K562 (cell line): ENCODE data around the gene SCAP. TPM values are rescaled to one million over a fixed set of nuclear protein-coding genes. Genes with fewer than 3 reads are reported as not detected.

ENCODE experiments used
- ATAC-seq: fragments of 200-7000 bp; cut with Tn5 transposase; 3 replicates; pipeline ENCODE4 v1.9.1; 2020; ENCODE audit warnings: moderate library complexity
- BruUV-seq: library from RNA; stranded (reverse); fragments of 400-500 nt; replicated peaks from 2 replicates; lab custom pipeline; 2021; lab: Mats Ljungman, UMichigan
- CTCF ChIA-PET: fragments of 300-600 bp; formaldehyde crosslinking; extraction: SDS; loops from one replicate; lab custom pipeline; 2021; ENCODE audit warnings: low intra/inter-chr PET ratio; lab: Yijun Ruan, JAX
- POLR2A ChIA-PET: fragments of 300-600, 350-650 bp; sonication (Branson Sonifier 250); formaldehyde crosslinking; extraction: SDS; loops from one replicate; lab custom pipeline; 2021; ENCODE audit warnings: antibody characterized with exemption, inconsistent platforms; lab: Yijun Ruan, JAX
- DNase-seq, 4 experiments: peaks; one replicate each; pipeline versions ENCODE4 v3.0.0 to v3.0.0-alpha.2; 2011 to 2018; ENCODE audit warnings: low spot score in 3 of 4, mixed read lengths in 3 of 4; ENCODE audit errors: extremely low read depth in 1 of 4
- FAIRE-seq: peaks from 2 replicates; lab custom pipeline; 2011; peaks lifted over from hg19 to GRCh38; lab: Jason Lieb, UNC
- H2AFZ ChIP-seq: 2 replicates; pipeline ENCODE4 v1.6.0; 2011; ENCODE audit warnings: low read depth, low read length, control low read depth, inconsistent platforms
- H3K27ac ChIP-seq: fragments of 200-600 bp; 3 replicates; pipeline ENCODE4 v1.8.0; 2011; ENCODE audit warnings: low read depth, mild to moderate bottlenecking, control low read depth, inconsistent platforms, low read length, moderate library complexity, mixed read lengths; ENCODE audit errors: extremely low read depth
- H3K27me3 ChIP-seq, 2 experiments: fragments of 300-600 bp in 1 of 2; 2 replicates in 1 of 2; 3 replicates in 1 of 2; pipeline versions ENCODE4 v1.6.0 to v1.8.0; 2011; ENCODE audit warnings: inconsistent platforms in 2 of 2, low read length in 2 of 2, mild to moderate bottlenecking in 1 of 2, mixed read lengths in 1 of 2, moderate library complexity in 1 of 2; ENCODE audit not compliant: control insufficient read depth in 2 of 2, insufficient read depth in 2 of 2
- H3K36me3 ChIP-seq: fragments of 300-600 bp; 3 replicates; pipeline ENCODE4 v1.8.0; 2011; ENCODE audit warnings: mild to moderate bottlenecking, low read length, inconsistent platforms; ENCODE audit not compliant: control insufficient read depth, insufficient read depth
- H3K4me1 ChIP-seq, 2 experiments: fragments of 200-600 bp in 1 of 2; replicated peaks in 1 of 2; 2 replicates in 1 of 2; 3 replicates in 1 of 2; pipeline versions ENCODE4 v1.5.1 to v1.8.0; 2011; ENCODE audit warnings: inconsistent platforms in 2 of 2, low read length in 2 of 2, mild to moderate bottlenecking in 1 of 2, mixed read lengths in 1 of 2, moderate library complexity in 1 of 2; ENCODE audit not compliant: control insufficient read depth in 2 of 2, insufficient read depth in 2 of 2
- H3K4me2 ChIP-seq: 2 replicates; pipeline ENCODE4 v1.6.1; 2011; ENCODE audit warnings: low read length, control low read depth, inconsistent platforms, mixed read lengths; ENCODE audit not compliant: insufficient read depth
- H3K4me3 ChIP-seq: fragments of 200-600 bp; sonication (generic), shearing (Covaris generic); 2 replicates; pipeline ENCODE4 v1.5.1; 2016; ENCODE audit warnings: control low read depth, inconsistent platforms
- H3K79me2 ChIP-seq: fragments of 200-600 bp; 3 replicates; pipeline ENCODE4 v1.8.0; 2011; ENCODE audit warnings: low read length, inconsistent platforms; ENCODE audit not compliant: control insufficient read depth, insufficient read depth
- H3K9ac ChIP-seq, 2 experiments: 2 replicates each; pipeline versions ENCODE4 v1.6.0 to v1.6.1; 2011; ENCODE audit warnings: low read depth in 2 of 2, low read length in 2 of 2, control low read depth in 1 of 2, inconsistent platforms in 1 of 2, mild to moderate bottlenecking in 1 of 2, mixed read lengths in 1 of 2; ENCODE audit not compliant: insufficient read depth in 1 of 2
- H3K9me1 ChIP-seq: one replicate; pipeline ENCODE4 v1.6.0; 2011; ENCODE audit warnings: inconsistent platforms, mild to moderate bottlenecking, low read length, moderate library complexity; ENCODE audit not compliant: control insufficient read depth, insufficient read depth
- H3K9me3 ChIP-seq: replicated peaks from 2 replicates; pipeline ENCODE4 v1.5.1; 2011; ENCODE audit warnings: low read depth, low read length, inconsistent platforms; ENCODE audit not compliant: control insufficient read depth, insufficient read depth
- H4K20me1 ChIP-seq: replicated peaks from 2 replicates; pipeline ENCODE4 v1.6.1; 2011; ENCODE audit warnings: low read length, inconsistent platforms, mixed read lengths; ENCODE audit not compliant: control insufficient read depth, insufficient read depth
- IFI16 ChIP-seq: fragments of 250-450 bp; sonication (Bioruptor Pico); IDR thresholded peaks from 2 replicates; pipeline ENCODE4 v2.1.2; 2022; ENCODE audit warnings: mild to moderate bottlenecking, inconsistent platforms
- NFYB ChIP-seq: IDR thresholded peaks from 2 replicates; pipeline ENCODE4 v1.6.1; 2011; ENCODE audit warnings: mild to moderate bottlenecking, moderate library complexity; ENCODE audit not compliant: insufficient read length; ENCODE audit errors: extremely low read depth
- ZBTB40 ChIP-seq, 2 experiments: fragments of 450-650 bp in 1 of 2; sonication (generic) in 1 of 2; formaldehyde crosslinking in 1 of 2; IDR thresholded peaks; 2 replicates each; pipeline versions ENCODE4 v1.7.1 to v1.9.0; 2016 to 2022; ENCODE audit warnings: inconsistent platforms in 1 of 2, mild to moderate bottlenecking in 1 of 2, missing genetic modification reagents in 1 of 2
- ZNF347 ChIP-seq: fragments of 450-650 bp; formaldehyde crosslinking; IDR thresholded peaks from 2 replicates; pipeline ENCODE4 v1.4.0; 2020; ENCODE audit warnings: low read depth, mild to moderate bottlenecking, moderate library complexity
- WGBS: fragments of 100-300 bp; shearing (Covaris generic); methylation state at CpG from one replicate; pipeline ENCODE4 v1.1.6; 2016; ENCODE audit warnings: low coverage, mixed read lengths; ENCODE audit not compliant: insufficient coverage; ENCODE audit errors: missing lambda C conversion rate; 5-methylcytosine and 5-hydroxymethylcytosine counted together
- in situ Hi-C: fragments of 300-500 bp; cut with MboI; formaldehyde crosslinking; loops from 4 replicates; pipeline ENCODE4 v1.15.0; 2018; ENCODE audit warnings: inconsistent platforms, mixed read lengths
- intact Hi-C: fragments of 100-400 bp; cut with micrococcal nuclease; formaldehyde crosslinking; loops from 2 replicates; pipeline ENCODE4 v1.14.2; 2022
- polyA plus RNA-seq, 8 experiments: library from polyadenylated mRNA; depleted of rRNA in 4 of 8; stranded (reverse) in 5 of 8; unstranded in 3 of 8; fragments of >200 nt; fragmentation: Nextera tagmentation in 2 of 8; fragmentation: Illumina TruSeq in 1 of 8; extraction: Ambion mirVana in 2 of 8; extraction: Trizol in 1 of 8; gene quantifications; 2 replicates each; pipeline versions ENCODE4 v1.2.1 to v1.2.3, GENCODE V29; 2011 to 2014; ENCODE audit warnings: inconsistent platforms in 1 of 8, missing spikeins in 1 of 8
- total RNA-seq, 7 experiments: library from RNA; depleted of rRNA in 6 of 7; stranded (reverse); fragments of >200 nt in 6 of 7; fragmentation: Illumina TruSeq in 2 of 7; extraction: Trizol in 2 of 7; gene quantifications; 2 replicates each; pipeline versions ENCODE4 v1.2.1 to v1.2.3, GENCODE V29; 2011 to 2021; ENCODE audit warnings: low replicate concordance in 1 of 7

SCAP gene
- total and polyA plus RNA-seq, 9 of the 15 experiments (the other 6 are each of a cell fraction or from before 2014, with no cell fraction given), result 2.6 to 104 (median 37.8) TPM

GRCh38 chr3:47408839-47409229 is 66.9 kb downstream of the SCAP start:
- Histone ChIP-seq H3K36me3 (peaks cover 85% of the 10 kb centered on the region; the same call in 2 of the 3 replicates), H4K20me1 (peaks cover 7% of the 10 kb centered on the region; the same call in 1 of the 2 replicates), H3K9ac (peak overlapping the region in 1 of 2 experiments; percentile 50; a peak in 1 of 4 replicates), H3K9me3 (no peaks in the 10 kb centered on the region), H3K79me2 (peaks cover 11% of the 10 kb centered on the region; the same call in 2 of the 3 replicates), H3K9me1 (peaks cover 7% of the 10 kb centered on the region), H3K4me1 (peaks cover 28 to 72% of the 10 kb centered on the region in 2 experiments), H2AFZ (no peak overlapping the region), H3K27ac (no peak overlapping the region), H3K27me3 (no peaks in the 10 kb centered on the region), H3K4me3 (no peak overlapping the region), H3K4me2 (no peak overlapping the region)
- ATAC-seq, result no peak
- WGBS, result 91% methylated on average over 15 of the region's 15 CpGs
- in situ Hi-C loops, result no loop called here
- intact Hi-C loops, result no loop called here
- CTCF ChIA-PET, result no interaction called here
- TF ChIP-seq IFI16 (CRISPR knock-in tag) (no peak), NFYB (no peak), ZBTB40 (IDR thresholded peaks at IDR 0.05) (no peak), ZBTB40 (CRISPR knock-in tag; IDR thresholded peaks at IDR 0.05) (no peak), ZNF347 (no peak)
- DNase-seq, result no peak
- BruUV-seq, result TSS peak; percentile 29
- POLR2A ChIA-PET, result interaction anchor here (0.6 to 1.4 kb wide), 7 partner anchors 9 to 486 kb away, joined by 3 to 7 read pairs (median 4); no protein-coding TSS in a partner anchor
- no peak for FAIRE-seq
